ENCODE measurements around the gene SH2D3C.

Gene SH2D3C

GRCh38 chr9:127806871-127807270 lies 28.4 kb upstream of the SH2D3C start:
- no peak for DNase-seq (ENCODE audit: low read depth in 2 of 2)

GRCh38 chr9:127805620-127806019 lies 27.2 kb upstream of the SH2D3C start:
- no peak for DNase-seq (ENCODE audit: low read depth in 2 of 2)

DNA sequence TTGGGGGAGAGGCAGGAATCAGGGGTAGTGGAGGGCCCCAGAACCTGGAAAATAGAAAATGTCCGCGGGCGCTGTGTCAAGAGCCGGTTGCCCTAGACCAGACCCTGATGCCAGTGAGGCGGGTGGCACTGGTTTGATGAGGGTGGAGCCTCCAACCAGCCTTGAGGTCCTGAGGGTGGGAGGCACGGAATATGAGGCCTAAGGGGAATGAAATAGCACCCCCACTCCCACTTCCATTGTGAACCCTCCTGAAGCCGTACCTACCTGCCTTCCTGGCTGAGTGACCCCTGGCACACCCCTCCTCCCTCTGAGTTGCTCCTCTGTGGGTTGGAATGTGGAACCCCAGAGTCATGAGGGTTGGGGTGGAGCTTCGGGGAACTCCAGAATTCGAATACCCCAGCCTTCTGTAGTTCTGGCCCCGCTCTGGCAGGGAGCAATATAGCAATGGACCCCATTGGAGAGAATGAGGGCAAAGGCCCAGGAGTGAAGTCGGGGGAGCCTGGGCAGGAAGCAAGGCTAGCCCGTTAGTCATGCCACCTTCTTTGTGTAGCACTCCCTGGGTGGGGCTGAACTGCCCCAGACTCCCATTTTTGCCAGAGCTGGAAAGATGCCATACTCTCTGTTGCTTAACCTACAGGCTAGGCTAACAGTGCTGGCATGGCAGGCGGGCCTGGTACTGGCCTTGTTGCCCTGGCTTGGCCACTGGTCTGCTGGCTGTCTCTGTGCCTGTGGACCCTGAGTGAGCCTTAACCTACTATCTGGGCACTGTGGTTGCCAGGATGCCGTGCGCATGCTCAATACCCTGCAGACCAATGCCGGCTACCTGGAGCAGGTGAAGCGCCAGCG lies 25.3 kb upstream of the SH2D3C start:
- no peak for DNase-seq (ENCODE audit: low read depth in 2 of 2)

DNA sequence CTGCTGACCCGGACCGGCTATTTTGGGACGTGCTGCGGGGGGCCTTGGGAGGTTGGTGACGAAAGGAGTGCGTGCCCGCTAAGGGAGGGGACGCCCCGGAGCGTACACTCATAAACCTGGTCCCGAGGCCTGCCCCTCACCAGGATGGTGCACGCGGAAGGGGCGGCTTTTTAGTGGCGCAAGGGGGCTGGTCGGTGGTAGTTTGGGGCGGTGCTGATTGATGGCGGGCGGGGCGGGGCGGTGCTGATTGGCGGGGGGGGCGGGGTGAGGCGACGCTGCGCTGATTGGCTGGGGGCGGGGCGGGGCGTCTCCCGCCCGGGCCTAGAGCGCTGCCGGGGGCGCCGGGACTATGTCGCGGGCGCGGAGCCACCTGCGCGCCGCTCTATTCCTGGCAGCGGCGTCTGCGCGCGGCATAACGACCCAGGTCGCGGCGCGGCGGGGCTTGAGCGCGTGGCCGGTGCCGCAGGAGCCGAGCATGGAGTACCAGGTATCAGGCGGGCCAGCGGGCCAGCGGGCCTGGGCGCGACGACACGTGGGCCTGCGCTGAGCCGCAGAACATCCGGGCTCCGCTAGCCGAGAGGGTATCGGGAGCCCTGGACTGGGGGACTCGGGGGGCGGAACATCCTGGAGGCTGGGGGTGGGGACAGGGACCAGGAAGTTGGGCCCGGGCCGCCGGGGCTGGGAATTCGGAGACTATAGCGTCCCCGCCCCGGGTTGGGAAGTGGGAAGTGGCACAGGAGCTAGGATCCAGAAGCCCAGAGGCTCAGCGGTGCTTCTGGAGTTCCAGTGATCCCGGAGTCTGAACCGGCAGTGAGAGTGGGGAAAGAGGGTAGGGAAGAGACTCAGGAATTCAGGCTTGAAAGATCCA lies 24.3 kb upstream of the SH2D3C start, which contains the start of gene FPGS:
TSS of gene FPGS (plus strand) at position 307 of the 868 bp plus-strand sequence. CDS start at position 350, 43 bp downstream.
- DNase-seq (ENCODE audit: low read depth in 2 of 2) = peak; percentile 53 to 73

DNA sequence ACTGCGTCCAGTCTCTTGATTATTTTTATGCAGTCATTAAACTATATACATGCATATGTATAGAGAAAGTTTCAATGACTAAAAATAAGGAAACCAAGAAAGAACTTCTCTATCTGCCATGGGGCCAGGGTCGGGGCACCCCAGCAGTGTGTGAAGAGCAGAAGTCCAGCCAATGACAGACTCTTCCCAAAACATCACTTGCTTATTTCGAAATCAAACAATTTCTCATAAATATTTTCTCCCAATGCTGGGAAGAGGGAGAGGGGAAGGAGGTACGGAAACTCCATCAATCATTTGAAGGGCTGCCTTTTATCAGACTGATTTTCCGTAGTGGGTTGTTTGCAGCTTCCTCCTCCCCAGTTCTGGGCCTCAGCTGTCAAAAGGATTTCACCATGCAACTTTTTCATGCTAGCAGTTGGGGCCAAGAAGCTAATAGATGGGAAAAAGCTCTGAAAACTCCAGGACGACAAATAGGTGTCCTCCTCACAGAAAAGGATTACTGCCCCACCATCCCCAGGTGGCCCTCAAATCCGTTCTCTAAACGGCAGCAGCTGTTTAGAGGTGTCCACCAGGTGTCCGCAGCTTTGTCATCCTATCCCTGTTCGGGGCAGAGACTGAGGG lies 23.6 kb upstream of the SH2D3C start:
- DNase-seq (ENCODE audit: low read depth in 2 of 2) = no peak

DNA sequence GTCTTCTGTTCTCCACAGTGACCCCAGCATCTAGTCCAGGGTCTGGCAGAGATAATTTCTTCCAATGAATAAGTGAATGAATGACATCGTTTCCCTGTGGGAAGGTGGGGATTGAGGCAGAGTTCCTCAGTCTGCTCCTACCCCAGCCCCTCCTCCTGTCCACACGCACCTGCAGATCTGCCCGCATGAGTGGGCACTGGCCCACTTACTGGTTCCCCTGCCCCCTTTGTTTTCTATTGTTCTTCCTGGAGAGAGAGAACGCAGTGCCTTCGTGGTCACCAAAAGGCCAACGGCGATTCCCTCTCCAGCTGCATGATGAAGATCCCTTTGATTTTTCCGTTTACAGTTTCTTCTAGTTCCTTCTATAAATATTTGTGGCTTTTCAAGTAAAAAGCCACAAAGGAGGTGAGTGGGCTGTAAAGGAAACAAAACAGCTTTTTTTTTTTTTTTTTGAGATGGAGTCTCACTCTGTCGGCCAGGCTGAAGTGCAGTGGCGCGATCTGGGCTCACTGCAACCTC lies 18.4 kb upstream of the SH2D3C start:
- DNase-seq (ENCODE audit: low read depth in 2 of 2) = no peak

DNA sequence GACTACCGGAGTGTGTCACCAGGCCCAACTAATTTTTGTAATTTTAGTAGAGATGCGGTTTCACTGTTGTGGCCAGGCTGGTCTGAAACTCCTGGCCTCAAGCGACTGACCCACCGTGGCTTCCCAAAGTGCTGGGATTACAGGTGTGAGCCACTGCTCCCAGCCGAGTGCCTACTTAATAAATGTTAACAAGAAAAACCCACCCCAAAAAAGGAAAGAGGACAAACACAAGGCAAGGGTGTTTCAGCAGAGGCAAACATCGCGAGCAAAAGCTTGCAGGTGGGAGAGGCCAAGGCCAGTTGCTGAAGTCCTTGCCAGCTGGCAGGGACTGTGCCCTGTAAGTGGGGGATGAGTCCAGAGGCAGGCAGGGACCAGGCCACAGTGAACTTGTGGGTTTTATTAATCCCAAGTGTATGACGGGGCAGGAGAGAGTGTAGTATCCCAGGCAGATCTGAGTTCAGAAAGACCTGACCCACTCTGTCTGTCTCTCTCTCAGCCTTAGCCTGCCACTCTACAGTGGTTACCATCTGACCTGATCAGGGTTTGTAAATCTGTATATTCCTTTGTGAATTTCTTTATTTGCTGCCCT lies 17.9 kb upstream of the SH2D3C start:
- DNase-seq (ENCODE audit: low read depth in 2 of 2) = no peak

- DNase-seq (ENCODE audit: low read depth in 2 of 2) = no peak
Measured at GRCh38 chr9:127794001-127794791, 15.7 kb upstream of the SH2D3C start.

DNA sequence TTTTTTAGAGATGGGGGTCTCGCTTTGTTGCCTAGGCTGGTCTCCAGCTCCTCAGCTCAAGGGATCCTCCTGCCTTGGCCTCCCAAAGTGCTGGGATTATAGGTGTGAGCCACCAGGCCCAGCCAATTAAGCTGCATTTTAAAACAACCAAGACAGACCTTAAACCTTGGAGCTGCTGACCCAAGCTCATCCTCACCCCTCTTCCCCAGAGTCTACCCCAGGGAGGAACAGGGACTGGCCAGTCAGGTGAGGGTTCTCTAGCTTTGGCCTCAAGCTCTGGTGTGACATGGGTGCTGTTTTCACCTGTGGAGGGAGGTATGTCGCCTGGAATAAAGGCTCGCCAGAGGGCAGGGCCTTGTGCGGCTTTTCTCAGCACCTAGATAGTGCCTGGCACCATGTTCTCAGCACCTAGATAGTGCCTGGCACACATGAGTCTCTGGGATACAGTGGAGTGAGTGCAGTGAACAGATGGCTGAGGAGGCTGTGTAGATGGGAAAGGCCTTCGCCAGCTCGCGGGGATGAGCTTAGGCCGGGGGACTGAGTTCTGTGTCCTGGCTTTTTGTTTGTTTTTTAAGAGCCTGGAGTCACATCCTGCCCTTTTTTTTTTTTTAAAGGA lies 14.7 kb upstream of the SH2D3C start:
- no peak for DNase-seq (ENCODE audit: low read depth in 2 of 2)

DNA sequence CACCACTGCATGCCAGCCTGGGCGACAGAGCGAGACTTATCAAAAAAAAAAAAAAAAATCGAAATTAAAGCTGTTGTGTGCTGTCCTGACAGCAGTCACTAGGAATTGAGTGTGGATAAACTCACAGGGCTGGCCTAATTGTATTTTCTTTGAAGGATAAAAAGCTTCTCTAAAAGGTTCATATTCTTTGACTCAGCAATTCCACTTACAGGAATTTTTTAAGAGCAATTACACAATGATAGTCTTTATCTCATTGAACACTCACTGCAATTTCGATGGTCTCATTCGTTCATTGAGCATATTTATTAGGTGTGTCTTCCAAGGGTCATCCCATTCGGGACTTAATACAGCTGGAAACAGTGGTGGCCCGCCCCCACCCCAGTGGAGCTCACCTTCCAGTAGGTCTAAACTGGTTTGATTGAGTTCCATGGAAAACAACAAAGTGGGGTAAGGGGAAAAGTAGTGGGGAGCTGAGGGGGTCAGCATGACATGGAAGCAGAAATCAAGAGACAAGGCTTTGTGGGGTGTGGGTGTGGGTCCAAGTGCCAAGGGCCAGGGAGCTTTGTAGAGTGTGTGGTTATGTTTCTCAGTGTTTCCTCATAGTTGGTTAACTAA lies 14.1 kb upstream of the SH2D3C start:
- DNase-seq (ENCODE audit: low read depth in 2 of 2) = no peak

DNA sequence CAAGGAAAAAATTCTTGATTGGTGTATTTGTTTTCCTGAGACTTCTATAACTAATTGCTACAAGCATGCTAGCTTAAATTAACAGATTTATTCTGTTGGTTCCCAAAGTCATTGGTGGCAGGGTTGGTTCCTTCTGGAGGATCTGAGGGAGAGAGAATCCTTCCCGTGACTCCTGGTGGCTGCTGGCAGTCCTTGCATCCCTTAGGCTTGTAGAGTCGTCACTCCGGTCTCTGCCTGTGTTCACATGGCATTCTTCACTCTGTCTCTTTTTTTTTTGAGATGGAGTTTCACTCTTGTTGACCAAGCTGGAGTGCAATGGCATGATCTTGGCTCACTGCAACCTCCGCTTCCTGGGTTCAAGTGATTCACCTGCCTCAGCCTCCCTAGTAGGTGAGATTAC lies 12.6 kb upstream of the SH2D3C start:
- DNase-seq (ENCODE audit: low read depth in 2 of 2) = no peak

DNA sequence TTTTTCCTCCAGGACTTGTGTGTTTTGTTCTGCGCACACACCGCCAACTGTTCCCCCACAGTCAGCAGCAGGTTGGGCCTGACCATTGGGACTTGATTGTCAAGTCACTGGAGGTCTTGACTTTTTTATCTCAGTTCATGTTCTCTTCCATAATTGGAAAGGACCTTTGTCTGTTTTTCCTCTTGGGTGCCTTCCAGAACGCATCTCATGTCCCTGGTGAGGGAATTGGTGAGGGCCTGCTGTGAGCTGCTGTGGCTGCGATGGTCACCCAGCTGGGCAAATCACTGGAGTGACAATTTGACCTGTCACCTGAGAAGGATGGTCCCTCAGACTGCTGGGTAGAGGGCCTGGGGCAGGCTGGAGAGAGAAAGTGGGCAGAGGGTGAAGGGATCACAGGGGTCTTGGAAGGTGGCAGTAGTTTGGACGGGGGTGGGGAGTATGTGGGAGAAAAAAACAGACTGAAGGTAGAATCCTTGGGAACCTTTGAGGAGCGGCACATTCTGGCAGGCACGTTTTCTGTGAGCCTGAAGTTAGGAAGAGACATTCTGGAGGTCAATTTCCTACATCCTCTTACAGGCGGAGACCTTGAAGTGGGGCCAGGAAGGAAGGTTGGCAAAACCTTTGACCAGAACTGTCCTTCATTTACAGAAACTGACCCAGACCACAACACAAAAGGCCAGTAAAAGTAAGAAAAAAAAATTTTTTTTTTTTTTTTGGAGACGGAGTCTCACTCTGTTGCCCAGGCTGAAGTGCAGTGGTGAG lies 11.8 kb upstream of the SH2D3C start:
- no peak for DNase-seq (ENCODE audit: low read depth in 2 of 2)

DNA sequence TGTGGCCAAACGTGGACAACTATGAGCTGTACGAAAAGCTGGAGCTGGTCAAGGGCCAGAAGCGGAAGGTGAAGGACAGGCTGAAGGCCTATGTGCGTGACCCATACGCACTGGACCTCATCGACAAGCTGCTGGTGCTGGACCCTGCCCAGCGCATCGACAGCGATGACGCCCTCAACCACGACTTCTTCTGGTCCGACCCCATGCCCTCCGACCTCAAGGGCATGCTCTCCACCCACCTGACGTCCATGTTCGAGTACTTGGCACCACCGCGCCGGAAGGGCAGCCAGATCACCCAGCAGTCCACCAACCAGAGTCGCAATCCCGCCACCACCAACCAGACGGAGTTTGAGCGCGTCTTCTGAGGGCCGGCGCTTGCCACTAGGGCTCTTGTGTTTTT lies 10.7 kb upstream of the SH2D3C start:
- DNase-seq (ENCODE audit: low read depth in 2 of 2) = no peak

DNA sequence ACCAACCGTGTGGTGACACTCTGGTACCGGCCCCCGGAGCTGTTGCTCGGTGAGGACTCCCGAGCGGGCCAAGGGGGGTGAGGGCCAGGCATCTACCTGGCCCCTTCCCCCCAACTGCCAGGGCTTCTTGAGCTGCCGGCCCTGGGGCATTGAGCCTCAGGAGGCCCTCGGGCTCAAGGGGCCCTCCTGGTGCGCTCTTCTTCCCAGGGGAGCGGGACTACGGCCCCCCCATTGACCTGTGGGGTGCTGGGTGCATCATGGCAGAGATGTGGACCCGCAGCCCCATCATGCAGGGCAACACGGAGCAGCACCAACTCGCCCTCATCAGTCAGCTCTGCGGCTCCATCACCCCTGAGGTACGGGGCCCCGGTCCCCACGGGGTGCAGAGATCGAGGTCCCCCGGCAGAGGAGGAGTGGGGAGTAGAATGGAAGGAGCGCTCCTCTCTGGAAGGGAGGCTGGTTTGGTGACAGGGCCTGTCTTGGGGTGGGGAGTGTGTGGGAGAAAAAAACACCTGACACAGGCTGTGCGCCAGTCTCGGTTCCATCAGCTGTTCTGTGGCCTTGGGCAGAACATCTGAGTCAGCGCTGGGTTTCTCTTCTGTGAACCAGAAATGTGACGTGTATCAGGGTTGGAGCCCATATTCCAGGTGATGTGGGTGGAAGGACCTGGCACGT lies 10.0 kb upstream of the SH2D3C start:
- DNase-seq (ENCODE audit: low read depth in 2 of 2) = no peak

DNA sequence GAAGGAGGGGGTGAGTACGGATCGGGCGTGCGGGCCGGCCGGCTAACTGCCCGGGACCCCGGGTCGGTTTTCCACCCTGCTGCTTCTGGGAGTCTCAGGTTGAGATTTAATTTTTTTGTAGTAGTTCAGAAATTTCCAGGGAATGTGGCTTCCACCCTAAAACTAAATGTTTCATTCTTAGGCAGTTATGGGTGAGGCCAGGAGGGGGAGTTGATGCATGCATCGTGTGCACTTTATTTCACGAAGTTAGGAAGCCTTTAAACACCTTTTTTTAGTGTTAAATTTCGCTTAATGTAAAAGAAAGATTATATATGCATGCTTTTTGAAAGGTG lies 8.3 kb upstream of the SH2D3C start:
- DNase-seq (ENCODE audit: low read depth in 2 of 2) = no peak

- DNase-seq (ENCODE audit: low read depth in 2 of 2) = peak; percentile 86 to 90
Measured at GRCh38 chr9:127785933-127786772, 7.7 kb upstream of the SH2D3C start, which contains the start of gene CDK9. Gene CDK9, plus strand, starts transcription at chr9:127786034. Its CDS starts 115 bp downstream, at chr9:127786149.

- DNase-seq (ENCODE audit: low read depth in 2 of 2) = peak; percentile 76 to 80
Measured at GRCh38 chr9:127785023-127785932, 6.8 kb upstream of the SH2D3C start.
